WTC11 (cell line): ENCODE data around the gene TIMM21. TPM values are rescaled to one million over a fixed set of nuclear protein-coding genes. Genes with fewer than 3 reads are reported as not detected.

Experiments
- ATAC-seq: fragments of 200-7000 bp; cut with Tn5 transposase; 2 replicates; pipeline ENCODE4 v1.10.0; 2021; ENCODE audit warnings: mild to moderate bottlenecking, moderate library complexity
- CTCF ChIA-PET: fragments of 300-600 bp; sonication (Branson Sonifier 250); formaldehyde crosslinking; loops from one replicate; lab custom pipeline; 2021; ENCODE audit warnings: antibody characterized with exemption; lab: Charles Lee
- POLR2A ChIA-PET: fragments of 350-600 bp; sonication (Branson Sonifier 250); formaldehyde crosslinking; loops from one replicate; lab custom pipeline; 2021; ENCODE audit warnings: antibody characterized with exemption; lab: Charles Lee
- DNase-seq: peaks from one replicate; pipeline ENCODE4 v3.0.0; 2021; ENCODE audit warnings: low spot score
- H3K27ac Mint-ChIP-seq: 2 replicates; pipeline ENCODE4 v1.8.0; 2021; ENCODE audit warnings: mixed read lengths
- H3K27me3 Mint-ChIP-seq: 2 replicates; pipeline ENCODE4 v1.8.0; 2021; ENCODE audit warnings: low read depth, mild to moderate bottlenecking, moderate library complexity, mixed read lengths
- H3K36me3 Mint-ChIP-seq: 2 replicates; pipeline ENCODE4 v1.8.0; 2021; ENCODE audit warnings: mixed read lengths
- H3K4me1 Mint-ChIP-seq: 2 replicates; pipeline ENCODE4 v1.8.0; 2022; ENCODE audit warnings: mixed read lengths
- H3K4me3 Mint-ChIP-seq: 2 replicates; pipeline ENCODE4 v1.8.0; 2021; ENCODE audit warnings: mild to moderate bottlenecking, moderate library complexity, mixed read lengths
- H3K9me3 Mint-ChIP-seq: 2 replicates; pipeline ENCODE4 v1.8.0; 2021; ENCODE audit warnings: mixed read lengths
- CREM ChIP-seq: sonication (generic); formaldehyde crosslinking; IDR thresholded peaks from 2 replicates; pipeline ENCODE4 v1.8.1; 2022; ENCODE audit warnings: mild to moderate bottlenecking, missing genetic modification reagents, moderate library complexity
- E2F4 ChIP-seq: sonication (generic); formaldehyde crosslinking; IDR thresholded peaks from 2 replicates; pipeline ENCODE4 v1.8.1; 2022; ENCODE audit warnings: low read depth, mild to moderate bottlenecking, moderate library complexity, missing genetic modification reagents, borderline replicate concordance
- E2F5 ChIP-seq: sonication (generic); formaldehyde crosslinking; IDR thresholded peaks from 2 replicates; pipeline ENCODE4 v1.8.1; 2022; ENCODE audit warnings: mild to moderate bottlenecking, moderate library complexity, missing genetic modification reagents
- GRHL2 ChIP-seq: fragments of 250-450 bp; sonication (Bioruptor Pico); IDR thresholded peaks from 2 replicates; pipeline ENCODE4 v1.8.0; 2022; ENCODE audit warnings: mild to moderate bottlenecking, moderate library complexity; ENCODE audit not compliant: insufficient replicate concordance, severe bottlenecking
- HMGXB4 ChIP-seq: sonication (generic); formaldehyde crosslinking; IDR thresholded peaks from 2 replicates; pipeline ENCODE4 v1.8.1; 2023; ENCODE audit warnings: mild to moderate bottlenecking, moderate library complexity, missing genetic modification reagents
- IRF1 ChIP-seq: sonication (generic); formaldehyde crosslinking; IDR thresholded peaks from 2 replicates; pipeline ENCODE4 v1.8.0; 2023; ENCODE audit warnings: missing genetic modification reagents
- IRF2 ChIP-seq: sonication (generic); formaldehyde crosslinking; IDR thresholded peaks from 2 replicates; pipeline ENCODE4 v1.8.0; 2022; ENCODE audit warnings: low read depth, missing genetic modification reagents, borderline replicate concordance
- NR2C2 ChIP-seq: sonication (generic); formaldehyde crosslinking; IDR thresholded peaks from 2 replicates; pipeline ENCODE4 v1.8.0; 2022; ENCODE audit warnings: mild to moderate bottlenecking, missing genetic modification reagents
- PRDM15 ChIP-seq: sonication (generic); formaldehyde crosslinking; IDR thresholded peaks from 2 replicates; pipeline ENCODE4 v1.8.0; 2022; ENCODE audit warnings: missing genetic modification reagents
- SMAD4 ChIP-seq: sonication (generic); formaldehyde crosslinking; IDR thresholded peaks from 2 replicates; pipeline ENCODE4 v1.8.0; 2022; ENCODE audit warnings: mild to moderate bottlenecking, missing genetic modification reagents
- SOX15 ChIP-seq: fragments of 250-450 bp; sonication (Bioruptor Pico); IDR thresholded peaks from 2 replicates; pipeline ENCODE4 v1.9.0; 2021; ENCODE audit warnings: mild to moderate bottlenecking
- TEAD4 ChIP-seq: sonication (generic); formaldehyde crosslinking; IDR thresholded peaks from 2 replicates; pipeline ENCODE4 v1.8.0; 2022; ENCODE audit warnings: mild to moderate bottlenecking, missing genetic modification reagents
- USF1 ChIP-seq: sonication (generic); formaldehyde crosslinking; IDR thresholded peaks from 2 replicates; pipeline ENCODE4 v1.8.0; 2022; ENCODE audit warnings: mild to moderate bottlenecking, missing genetic modification reagents
- ZBTB21 ChIP-seq: sonication (generic); formaldehyde crosslinking; IDR thresholded peaks from 2 replicates; pipeline ENCODE4 v1.8.1; 2023; ENCODE audit warnings: mild to moderate bottlenecking, missing genetic modification reagents, borderline replicate concordance
- ZNF138 ChIP-seq: sonication (generic); formaldehyde crosslinking; conservative IDR thresholded peaks from 2 replicates; pipeline ENCODE4 v1.8.1; 2022; ENCODE audit warnings: mild to moderate bottlenecking, moderate library complexity, missing genetic modification reagents
- ZNF416 ChIP-seq: fragments of 250-450 bp; sonication (Bioruptor Pico); IDR thresholded peaks from 2 replicates; pipeline ENCODE4 v1.9.0; 2021; ENCODE audit warnings: mild to moderate bottlenecking, inconsistent platforms
- total RNA-seq: library from RNA; stranded (reverse); gene quantifications from 3 replicates; pipeline ENCODE4 v1.2.3, GENCODE V29; 2021
- TF ChIP-seq, protein P1 (sequence below): sonication (generic); formaldehyde crosslinking; IDR thresholded peaks from 2 replicates; pipeline ENCODE4 v1.8.0; 2023; ENCODE audit warnings: mild to moderate bottlenecking, missing genetic modification reagents
- TF ChIP-seq, protein P2 (sequence below): sonication (generic); formaldehyde crosslinking; IDR thresholded peaks from 2 replicates; pipeline ENCODE4 v1.8.1; 2023; ENCODE audit warnings: mild to moderate bottlenecking, missing genetic modification reagents, moderate library complexity

Gene TIMM21
- total RNA-seq, 1 experiment from 2014 or later = 47.7 TPM

- no peaks in the 10 kb centered on the region for H3K36me3 Mint-ChIP-seq
- H3K27me3 Mint-ChIP-seq = no peaks in the 10 kb centered on the region
- CTCF ChIA-PET = no interaction called here
- H3K9me3 Mint-ChIP-seq = no peaks in the 10 kb centered on the region
- POLR2A ChIA-PET = no interaction called here
- DNase-seq = no peak
- TF ChIP-seq USF1 (CRISPR knock-in tag) = no peak
- TF ChIP-seq, protein P1, sequence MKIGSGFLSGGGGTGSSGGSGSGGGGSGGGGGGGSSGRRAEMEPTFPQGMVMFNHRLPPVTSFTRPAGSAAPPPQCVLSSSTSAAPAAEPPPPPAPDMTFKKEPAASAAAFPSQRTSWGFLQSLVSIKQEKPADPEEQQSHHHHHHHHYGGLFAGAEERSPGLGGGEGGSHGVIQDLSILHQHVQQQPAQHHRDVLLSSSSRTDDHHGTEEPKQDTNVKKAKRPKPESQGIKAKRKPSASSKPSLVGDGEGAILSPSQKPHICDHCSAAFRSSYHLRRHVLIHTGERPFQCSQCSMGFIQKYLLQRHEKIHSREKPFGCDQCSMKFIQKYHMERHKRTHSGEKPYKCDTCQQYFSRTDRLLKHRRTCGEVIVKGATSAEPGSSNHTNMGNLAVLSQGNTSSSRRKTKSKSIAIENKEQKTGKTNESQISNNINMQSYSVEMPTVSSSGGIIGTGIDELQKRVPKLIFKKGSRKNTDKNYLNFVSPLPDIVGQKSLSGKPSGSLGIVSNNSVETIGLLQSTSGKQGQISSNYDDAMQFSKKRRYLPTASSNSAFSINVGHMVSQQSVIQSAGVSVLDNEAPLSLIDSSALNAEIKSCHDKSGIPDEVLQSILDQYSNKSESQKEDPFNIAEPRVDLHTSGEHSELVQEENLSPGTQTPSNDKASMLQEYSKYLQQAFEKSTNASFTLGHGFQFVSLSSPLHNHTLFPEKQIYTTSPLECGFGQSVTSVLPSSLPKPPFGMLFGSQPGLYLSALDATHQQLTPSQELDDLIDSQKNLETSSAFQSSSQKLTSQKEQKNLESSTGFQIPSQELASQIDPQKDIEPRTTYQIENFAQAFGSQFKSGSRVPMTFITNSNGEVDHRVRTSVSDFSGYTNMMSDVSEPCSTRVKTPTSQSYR = no peak
- TF ChIP-seq SMAD4 (CRISPR knock-in tag) = no peak
- TF ChIP-seq IRF2 = no peak
- TF ChIP-seq HMGXB4 (CRISPR knock-in tag) = no peak
- TF ChIP-seq GRHL2 (CRISPR knock-in tag) = no peak
- TF ChIP-seq PRDM15 (CRISPR knock-in tag) = no peak
- TF ChIP-seq, protein P2, sequence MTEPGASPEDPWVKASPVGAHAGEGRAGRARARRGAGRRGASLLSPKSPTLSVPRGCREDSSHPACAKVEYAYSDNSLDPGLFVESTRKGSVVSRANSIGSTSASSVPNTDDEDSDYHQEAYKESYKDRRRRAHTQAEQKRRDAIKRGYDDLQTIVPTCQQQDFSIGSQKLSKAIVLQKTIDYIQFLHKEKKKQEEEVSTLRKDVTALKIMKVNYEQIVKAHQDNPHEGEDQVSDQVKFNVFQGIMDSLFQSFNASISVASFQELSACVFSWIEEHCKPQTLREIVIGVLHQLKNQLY (CRISPR knock-in tag) = no peak
- no peak for TF ChIP-seq TEAD4 (CRISPR knock-in tag)
- no peak for TF ChIP-seq ZNF416 (CRISPR knock-in tag)
- TF ChIP-seq IRF1 (CRISPR knock-in tag) = no peak
- TF ChIP-seq, all 79 proteins: peak for 0
- Mint-ChIP-seq H3K4me1 (peaks cover 26% of the 10 kb centered on the region), H3K4me3 (no peak overlapping the region), H3K27ac (peak overlapping the region; percentile 42; the same call in 1 of the 2 replicates)
- no peak for ATAC-seq
Measured at GRCh38 chr18:74186661-74187060, 38.3 kb downstream of the TIMM21 start.

DNA sequence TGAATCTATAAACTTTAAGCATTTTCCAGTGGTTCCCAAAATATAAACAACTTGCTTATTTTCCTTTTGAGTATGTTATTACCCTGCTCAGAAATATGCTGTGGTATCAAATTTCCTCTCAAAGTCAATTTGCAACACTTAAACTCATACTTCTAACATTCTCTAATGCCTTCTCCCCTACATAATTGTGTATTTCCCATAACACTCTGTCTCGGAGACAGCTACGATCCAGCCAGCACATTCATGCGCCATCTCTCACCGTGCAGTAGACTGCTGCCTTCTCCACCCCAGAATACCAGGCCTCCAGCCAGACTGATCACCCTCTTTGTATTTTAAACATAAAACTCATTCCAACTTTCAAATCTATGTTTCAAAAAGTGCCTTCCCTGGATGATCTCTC, 41.8 kb downstream of the TIMM21 start:
- ChIA-PET CTCF (interaction anchor here (1.2 kb wide), 1 partner anchor 304 kb away, joined by 3 read pairs; no protein-coding TSS in a partner anchor), POLR2A (no interaction called here)
- ATAC-seq (no peak), DNase-seq (no peak)
- H3K36me3 Mint-ChIP-seq = no peaks in the 10 kb centered on the region
- no peak overlapping the region for H3K4me3 Mint-ChIP-seq
- H3K27me3 Mint-ChIP-seq = no peaks in the 10 kb centered on the region
- H3K9me3 Mint-ChIP-seq = no peaks in the 10 kb centered on the region
- peaks cover 10% of the 10 kb centered on the region; the same call in 1 of the 2 replicates for H3K4me1 Mint-ChIP-seq
- no peak overlapping the region; the same call in 1 of the 2 replicates for H3K27ac Mint-ChIP-seq
- TF ChIP-seq NR2C2 = no peak
- no peak for TF ChIP-seq E2F4 (CRISPR knock-in tag)
- no peak for TF ChIP-seq SMAD4 (CRISPR knock-in tag)
- TF ChIP-seq E2F5 (CRISPR knock-in tag) = no peak
- TF ChIP-seq SOX15 (CRISPR knock-in tag) = no peak
- TF ChIP-seq ZNF138 (CRISPR knock-in tag) = no peak
- TF ChIP-seq, protein P1 = no peak
- TF ChIP-seq ZBTB21 = no peak
- TF ChIP-seq CREM (CRISPR knock-in tag) = no peak
